Measurements from ENCODE around the gene SAC3D1. TPM values are rescaled to one million over a fixed set of nuclear protein-coding genes. Genes with fewer than 3 reads are reported as not detected.

Gene SAC3D1
- total RNA-seq, 6 donors from 2014 or later, result 9.1 to 18.9 (median 14.5) TPM

DNA sequence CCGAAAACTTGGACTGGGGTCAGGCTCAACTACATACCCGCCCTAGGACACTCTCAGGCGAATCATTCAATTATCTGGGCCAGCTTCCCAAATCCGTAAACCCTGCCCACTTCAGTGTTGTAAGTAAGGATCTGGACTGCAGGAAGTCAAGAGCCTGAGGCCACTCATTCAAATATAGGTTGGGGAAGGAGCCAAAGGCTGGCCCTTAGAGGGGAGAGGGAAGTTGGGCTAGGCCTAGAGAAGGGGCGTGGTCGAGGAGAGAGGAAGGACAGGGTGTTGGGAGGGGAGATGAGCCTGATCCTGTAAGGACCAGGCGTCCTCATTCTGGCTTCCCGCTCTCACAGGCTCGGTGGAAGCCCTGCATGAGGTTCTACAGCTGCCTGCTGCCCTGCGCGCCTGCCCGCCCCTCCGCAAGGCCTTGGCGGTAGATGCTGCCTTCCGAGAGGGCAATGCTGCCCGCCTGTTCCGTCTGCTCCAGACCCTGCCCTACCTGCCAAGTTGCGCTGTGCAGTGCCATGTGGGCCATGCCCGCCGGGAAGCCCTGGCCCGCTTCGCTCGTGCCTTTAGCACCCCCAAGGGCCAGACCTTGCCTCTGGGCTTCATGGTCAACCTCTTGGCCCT lies 3.0 kb downstream of the SAC3D1 start:
- peak; percentile 50 to 56 for ATAC-seq (ENCODE audit: low FRiP score in 2 of 2)
- Histone ChIP-seq H3K27me3 (no peaks in the 10 kb centered on the region), H3K36me3 (peaks cover 0 to 28% (median 8%) of the 10 kb centered on the region in 4 donors), H3K27ac (peak overlapping the region in 3 of 4 donors; percentile 39 to 49 (median 49)), H3K9me3 (no peaks in the 10 kb centered on the region), H3K4me1 (peaks cover 31 to 61% (median 50%) of the 10 kb centered on the region in 4 donors), H3K4me3 (no peak overlapping the region)
- WGBS, 2 donors, result 63 to 64% methylated on average over 11 to 23 of the region's 23 CpGs
- TF ChIP-seq CTCF (IDR thresholded peaks at IDR 0.05) (no peak), POLR2A (IDR thresholded peaks at IDR 0.05) (no peak), EP300 (IDR thresholded peaks at IDR 0.05) (no peak), POLR2AphosphoS5 (IDR thresholded peaks at IDR 0.05) (no peak)
- peak; percentile 78 to 80 for DNase-seq

DNA sequence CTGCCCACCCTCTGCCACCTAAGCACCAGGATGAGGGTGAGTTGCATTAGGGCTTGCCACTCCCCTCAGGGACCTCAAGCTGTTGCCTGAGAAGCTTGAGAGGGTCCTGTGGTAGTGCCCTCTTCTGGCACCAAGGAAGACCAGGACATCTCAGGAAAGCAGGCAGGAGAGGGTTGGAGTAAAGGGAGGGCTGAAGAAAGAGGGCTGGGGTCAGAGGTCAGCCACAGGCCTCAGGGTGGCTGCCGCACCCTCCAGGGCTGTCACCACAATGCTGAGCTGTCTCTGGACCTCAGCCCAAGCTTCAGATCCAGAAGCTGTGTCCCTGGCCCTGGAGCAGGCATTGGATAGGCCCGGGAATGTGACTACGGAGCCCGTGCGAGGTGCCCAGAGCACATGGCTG lies 4.1 kb downstream of the SAC3D1 start:
- Histone ChIP-seq H3K27me3 (no peaks in the 10 kb centered on the region), H3K4me1 (peaks cover 31 to 59% (median 50%) of the 10 kb centered on the region in 4 donors), H3K36me3 (peaks cover 0 to 23% (median 8%) of the 10 kb centered on the region in 4 donors), H3K9me3 (no peaks in the 10 kb centered on the region), H3K4me3 (no peak overlapping the region), H3K27ac (no peak overlapping the region)
- WGBS, 2 donors, result 83 to 88% methylated on average over 5 of the region's 5 CpGs
- TF ChIP-seq EP300 (IDR thresholded peaks at IDR 0.05) (no peak), CTCF (IDR thresholded peaks at IDR 0.05) (no peak), POLR2A (IDR thresholded peaks at IDR 0.05) (no peak), POLR2AphosphoS5 (IDR thresholded peaks at IDR 0.05) (no peak)
- no peak for ATAC-seq (ENCODE audit: low FRiP score in 2 of 2)
- no peak for DNase-seq

DNA sequence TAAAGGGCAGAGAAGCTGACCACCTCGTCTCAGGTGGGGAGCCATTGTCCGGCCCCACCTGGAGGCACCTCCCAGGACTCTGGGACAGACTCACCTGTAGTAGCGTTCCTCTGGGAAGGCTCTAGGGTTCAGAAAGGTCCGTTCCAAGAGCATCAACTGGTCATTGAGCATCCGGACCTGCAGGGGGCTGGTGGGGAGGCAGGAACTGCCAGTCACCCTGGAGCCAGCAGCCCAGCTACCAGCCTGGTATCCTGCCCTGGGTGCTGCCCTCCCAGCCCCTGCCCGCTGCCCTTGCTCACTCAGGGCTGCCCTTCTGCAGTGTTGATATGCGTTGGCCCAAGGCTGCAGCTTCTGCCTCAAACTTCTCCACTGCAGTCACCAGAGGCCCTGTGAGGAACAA lies 4.7 kb downstream of the SAC3D1 start:
- Histone ChIP-seq H3K9me3 (no peaks in the 10 kb centered on the region), H3K4me3 (no peak overlapping the region), H3K27ac (no peak overlapping the region), H3K36me3 (peaks cover 0 to 23% (median 8%) of the 10 kb centered on the region in 4 donors), H3K27me3 (no peaks in the 10 kb centered on the region), H3K4me1 (peaks cover 31 to 53% (median 44%) of the 10 kb centered on the region in 4 donors)
- ATAC-seq (ENCODE audit: low FRiP score in 2 of 2), result no peak
- DNase-seq, result no peak
- no peak for TF ChIP-seq POLR2AphosphoS5 (IDR thresholded peaks at IDR 0.05)
- no peak for TF ChIP-seq EP300 (IDR thresholded peaks at IDR 0.05)
- TF ChIP-seq CTCF (IDR thresholded peaks at IDR 0.05), result no peak
- TF ChIP-seq POLR2A (IDR thresholded peaks at IDR 0.05), result no peak
- 76 to 94% methylated on average over 3 to 7 of the region's 7 CpGs for WGBS, 2 donors

DNA sequence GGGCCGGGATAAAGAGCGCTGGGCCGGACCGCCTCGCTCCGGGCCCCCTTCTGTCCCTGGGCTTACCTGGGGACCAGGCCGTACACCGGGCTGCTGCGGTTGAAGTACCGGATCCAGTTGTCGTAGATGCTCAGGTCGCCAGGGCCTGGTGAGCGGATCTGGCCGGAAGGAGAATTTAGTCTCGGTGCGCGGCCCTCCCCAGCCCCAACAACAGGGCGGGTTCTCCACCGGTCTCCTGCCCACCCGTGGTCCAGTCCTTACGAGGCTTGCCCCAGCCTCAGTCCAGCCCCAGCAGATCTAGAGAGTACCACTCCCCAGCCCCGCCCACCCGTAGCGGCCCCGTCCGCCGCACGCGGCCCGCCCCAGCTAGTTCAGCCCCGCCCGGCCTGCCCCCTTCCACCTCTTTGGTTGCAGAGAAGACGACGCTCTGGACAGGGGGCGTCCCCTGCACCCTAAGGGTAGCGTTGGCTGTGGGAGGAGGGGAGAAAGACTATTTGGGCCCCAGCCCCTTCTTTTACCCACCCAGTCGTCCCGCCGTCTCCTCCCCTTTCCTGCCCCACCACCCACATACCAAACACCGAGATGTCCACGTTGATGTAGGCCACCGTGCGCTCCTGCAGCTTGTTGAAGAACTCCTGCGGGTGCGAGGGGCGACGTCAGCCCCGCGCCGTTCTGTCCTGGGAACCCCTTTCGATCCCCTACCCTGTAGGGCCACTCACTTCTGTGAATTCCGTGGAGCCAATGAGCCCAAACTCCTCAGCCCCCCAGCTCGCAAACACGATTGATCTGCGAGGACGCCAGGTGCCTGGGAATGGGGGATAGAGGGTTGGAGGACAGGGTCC lies 6.8 kb downstream of the SAC3D1 start:
- WGBS, 2 donors, result 21 to 36% methylated on average over 35 to 48 of the region's 56 CpGs
- Histone ChIP-seq H3K27me3 (no peaks in the 10 kb centered on the region), H3K4me1 (peaks cover 22 to 37% (median 31%) of the 10 kb centered on the region in 4 donors), H3K27ac (peak overlapping the region in 3 of 4 donors; percentile 69 to 75 (median 71)), H3K4me3 (peak overlapping the region; percentile 46 to 62 (median 52)), H3K36me3 (peaks cover 0 to 23% (median 8%) of the 10 kb centered on the region in 4 donors), H3K9me3 (no peaks in the 10 kb centered on the region)
- TF ChIP-seq POLR2A (IDR thresholded peaks at IDR 0.05) (no peak), EP300 (IDR thresholded peaks at IDR 0.05) (no peak), POLR2AphosphoS5 (IDR thresholded peaks at IDR 0.05) (no peak), CTCF (IDR thresholded peaks at IDR 0.05) (no peak)
- DNase-seq (peak in 1 of 2 donors; percentile 83), ATAC-seq (ENCODE audit: low FRiP score in 2 of 2) (peak in 1 of 2 donors; percentile 68)
